HepG2 (cell line): ENCODE measurements around the gene DDX1. TPM values are rescaled to one million over a fixed set of nuclear protein-coding genes. Genes with fewer than 3 reads are reported as not detected.

ENCODE experiments used
- HCFC1 ChIP-seq: fragments of 150-350 bp; IDR thresholded peaks from 2 replicates; pipeline ENCODE4 v1.6.1; 2014; ENCODE audit warnings: low read depth, low read length
- NFIB ChIP-seq: sonication (generic); formaldehyde crosslinking; IDR thresholded peaks from 2 replicates; pipeline ENCODE4 v1.9.0; 2021; ENCODE audit warnings: missing genetic modification reagents, mild to moderate bottlenecking, borderline replicate concordance
- NFKBIZ ChIP-seq: IDR thresholded peaks from 2 replicates; pipeline ENCODE4 v1.6.1; 2018; ENCODE audit warnings: missing genetic modification reagents, missing compliant biosample characterization
- RARG ChIP-seq: sonication (generic); formaldehyde crosslinking; IDR thresholded peaks from 2 replicates; pipeline ENCODE4 v1.4.0; 2020; ENCODE audit warnings: low read depth, mild to moderate bottlenecking, missing genetic modification reagents
- TAF1 ChIP-seq: sonication (generic); formaldehyde crosslinking; IDR thresholded peaks from 2 replicates; pipeline ENCODE4 v1.4.0; 2020; ENCODE audit warnings: missing genetic modification reagents
- TBX3 ChIP-seq: fragments of 450-650 bp; IDR thresholded peaks from 2 replicates; pipeline ENCODE4 v1.6.1; 2017; ENCODE audit warnings: antibody characterized with exemption, mild to moderate bottlenecking, inconsistent platforms, borderline replicate concordance
- TCF12 ChIP-seq, 2 experiments: fragments of 450-650 bp in 1 of 2; sonication (generic) in 1 of 2; formaldehyde crosslinking in 1 of 2; IDR thresholded peaks; 2 replicates each; pipeline versions ENCODE4 v1.6.1 to v1.8.0; 2017 to 2022; ENCODE audit warnings: antibody characterized with exemption in 1 of 2, mild to moderate bottlenecking in 1 of 2, missing genetic modification reagents in 1 of 2, moderate library complexity in 1 of 2
- THYN1 ChIP-seq: sonication (generic); formaldehyde crosslinking; IDR thresholded peaks from 2 replicates; pipeline ENCODE4 v1.8.1; 2023; ENCODE audit warnings: low read depth, mild to moderate bottlenecking, moderate library complexity, missing genetic modification reagents, borderline replicate concordance
- ZMYM3 ChIP-seq: sonication (generic); formaldehyde crosslinking; IDR thresholded peaks from 2 replicates; pipeline ENCODE4 v1.5.1; 2020; ENCODE audit warnings: mild to moderate bottlenecking, missing genetic modification reagents
- ZNF10 ChIP-seq: sonication (generic); formaldehyde crosslinking; IDR thresholded peaks from 2 replicates; pipeline ENCODE4 v1.4.0; 2020; ENCODE audit warnings: mild to moderate bottlenecking, low read depth, missing genetic modification reagents, borderline replicate concordance
- ZNF20 ChIP-seq: sonication (generic); formaldehyde crosslinking; IDR thresholded peaks from 2 replicates; pipeline ENCODE4 v1.4.0; 2020; ENCODE audit warnings: mild to moderate bottlenecking, moderate library complexity, missing genetic modification reagents
- ZNF589 ChIP-seq: sonication (generic); formaldehyde crosslinking; conservative IDR thresholded peaks from 2 replicates; pipeline ENCODE4 v1.8.0; 2022; ENCODE audit warnings: mild to moderate bottlenecking, moderate library complexity, missing genetic modification reagents
- ZNF644 ChIP-seq: IDR thresholded peaks from 2 replicates; pipeline ENCODE4 v1.6.1; 2016; ENCODE audit warnings: low read depth
- ZNF75D ChIP-seq: sonication (generic); formaldehyde crosslinking; IDR thresholded peaks from 2 replicates; pipeline ENCODE4 v1.8.1; 2023; ENCODE audit warnings: missing genetic modification reagents, mild to moderate bottlenecking, borderline replicate concordance
- polyA plus RNA-seq, 8 experiments: library from polyadenylated mRNA; depleted of rRNA in 3 of 8; stranded (reverse) in 7 of 8; unstranded in 1 of 8; fragments of >200 nt; fragmentation: Illumina TruSeq in 4 of 8; extraction: Trizol in 4 of 8; gene quantifications; 2 replicates each; pipeline versions ENCODE4 v1.2.1 to v1.2.3, GENCODE V29; 2011 to 2016; ENCODE audit warnings: low read depth in 4 of 8, missing spikeins in 1 of 8, mixed read lengths in 1 of 8; ENCODE audit not compliant: insufficient read depth in 1 of 8
- total RNA-seq, 5 experiments: library from RNA; depleted of rRNA; stranded (reverse); fragments of >200 nt; fragmentation: Illumina TruSeq; extraction: Trizol; gene quantifications; 2 replicates each; pipeline ENCODE4 v1.2.3, GENCODE V29; 2016; ENCODE audit warnings: low read depth in 1 of 5
- TF ChIP-seq, protein P1 (sequence below): sonication (generic); formaldehyde crosslinking; IDR thresholded peaks from 2 replicates; pipeline ENCODE4 v1.5.0; 2020; ENCODE audit warnings: missing genetic modification reagents
- TF ChIP-seq, protein P2 (sequence below): sonication (generic); formaldehyde crosslinking; IDR thresholded peaks from 2 replicates; pipeline ENCODE4 v1.5.1; 2020; ENCODE audit warnings: missing genetic modification reagents, mild to moderate bottlenecking, borderline replicate concordance
- TF ChIP-seq, protein P3 (sequence below): sonication (generic); formaldehyde crosslinking; conservative IDR thresholded peaks from 2 replicates; pipeline ENCODE4 v1.5.0; 2020; ENCODE audit warnings: missing genetic modification reagents
- TF ChIP-seq, protein P4 (sequence below): sonication (generic); formaldehyde crosslinking; IDR thresholded peaks from 2 replicates; pipeline ENCODE4 v1.5.1; 2020; ENCODE audit warnings: mild to moderate bottlenecking, missing genetic modification reagents, moderate library complexity
- TF ChIP-seq, protein P5 (sequence below), 2 experiments: sonication (generic) in 1 of 2; formaldehyde crosslinking in 1 of 2; IDR thresholded peaks; 2 replicates each; pipeline versions ENCODE4 v1.4.0 to v1.6.1; 2016 to 2020; ENCODE audit warnings: borderline replicate concordance in 1 of 2, low read depth in 1 of 2, mild to moderate bottlenecking in 1 of 2, missing genetic modification reagents in 1 of 2

Gene DDX1
- total and polyA plus RNA-seq, 2 of the 13 experiments (the other 11 are each of a cell fraction or from before 2014, with no cell fraction given): 81.6 to 130 TPM

DNA sequence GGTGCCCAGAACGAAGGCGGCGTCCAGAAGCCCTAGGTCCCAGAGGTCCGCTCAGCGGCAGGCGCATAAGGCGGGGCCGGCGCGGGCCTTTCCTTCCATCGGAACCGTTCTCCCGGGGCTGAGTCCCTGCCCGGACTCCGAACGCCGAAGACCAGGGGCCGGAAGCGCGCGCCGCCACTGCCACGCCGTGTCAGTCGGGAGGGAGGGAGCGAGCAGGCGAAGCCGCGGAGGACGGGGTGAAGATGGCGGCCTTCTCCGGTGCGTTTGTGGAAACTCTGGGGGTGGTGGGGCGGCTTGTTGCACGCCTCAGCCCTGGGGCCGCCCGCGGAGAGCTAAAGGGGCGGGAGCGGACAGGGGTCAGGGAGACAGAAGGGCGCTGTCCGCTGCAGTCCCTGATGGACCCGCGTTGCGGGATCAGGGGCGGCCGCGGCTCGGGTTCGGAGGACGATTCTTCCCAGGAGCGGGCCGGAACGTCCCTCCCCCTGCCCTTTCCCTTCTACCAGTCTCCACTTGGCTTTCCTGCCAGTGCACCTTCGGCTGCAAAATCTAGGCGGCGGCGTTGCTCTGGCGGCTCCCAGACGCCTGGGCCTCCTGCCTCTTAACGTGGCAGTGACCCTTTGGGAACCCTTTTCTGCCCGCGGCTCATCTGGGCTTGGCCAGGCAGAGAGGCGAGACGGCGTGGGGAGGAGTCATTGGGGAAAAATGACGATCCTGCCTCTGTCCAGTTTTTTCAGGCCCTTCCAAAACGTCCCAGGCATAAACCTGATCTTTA lies at the start of gene DDX1 (continued):
- TF ChIP-seq, protein P1, sequence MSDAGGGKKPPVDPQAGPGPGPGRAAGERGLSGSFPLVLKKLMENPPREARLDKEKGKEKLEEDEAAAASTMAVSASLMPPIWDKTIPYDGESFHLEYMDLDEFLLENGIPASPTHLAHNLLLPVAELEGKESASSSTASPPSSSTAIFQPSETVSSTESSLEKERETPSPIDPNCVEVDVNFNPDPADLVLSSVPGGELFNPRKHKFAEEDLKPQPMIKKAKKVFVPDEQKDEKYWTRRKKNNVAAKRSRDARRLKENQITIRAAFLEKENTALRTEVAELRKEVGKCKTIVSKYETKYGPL (CRISPR knock-in tag): peak; percentile 87
- TF ChIP-seq ZNF589 (CRISPR knock-in tag): peak; percentile 98
- TF ChIP-seq TCF12 (IDR thresholded peaks at IDR 0.05): no peak
- TF ChIP-seq TCF12 (CRISPR knock-in tag; IDR thresholded peaks at IDR 0.05): peak; percentile 98
- peak; percentile 95; the same call in 1 of the 2 replicates for TF ChIP-seq RARG (CRISPR knock-in tag)
- peak; percentile 97 for TF ChIP-seq NFKBIZ (CRISPR knock-in tag)
- TF ChIP-seq TAF1 (CRISPR knock-in tag): peak; percentile 99
- TF ChIP-seq TBX3: peak; percentile 57; the same call in 1 of the 2 replicates
- peak; percentile 79 for TF ChIP-seq HCFC1
- TF ChIP-seq, protein P2, sequence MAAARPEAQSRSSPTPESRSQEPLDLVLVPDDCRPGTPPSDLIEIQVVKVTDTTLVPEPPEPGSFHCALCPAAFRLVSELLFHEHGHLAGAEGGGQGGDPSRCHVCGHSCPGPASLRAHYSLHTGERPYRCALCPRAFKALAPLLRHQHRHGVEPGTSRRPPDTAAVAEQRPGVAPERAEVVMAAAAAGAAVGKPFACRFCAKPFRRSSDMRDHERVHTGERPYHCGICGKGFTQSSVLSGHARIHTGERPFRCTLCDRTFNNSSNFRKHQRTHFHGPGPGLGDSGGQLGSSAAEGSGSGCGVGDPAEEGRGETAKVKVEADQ (CRISPR knock-in tag): peak; percentile 95; the same call in 1 of the 2 replicates
- TF ChIP-seq, protein P3, sequence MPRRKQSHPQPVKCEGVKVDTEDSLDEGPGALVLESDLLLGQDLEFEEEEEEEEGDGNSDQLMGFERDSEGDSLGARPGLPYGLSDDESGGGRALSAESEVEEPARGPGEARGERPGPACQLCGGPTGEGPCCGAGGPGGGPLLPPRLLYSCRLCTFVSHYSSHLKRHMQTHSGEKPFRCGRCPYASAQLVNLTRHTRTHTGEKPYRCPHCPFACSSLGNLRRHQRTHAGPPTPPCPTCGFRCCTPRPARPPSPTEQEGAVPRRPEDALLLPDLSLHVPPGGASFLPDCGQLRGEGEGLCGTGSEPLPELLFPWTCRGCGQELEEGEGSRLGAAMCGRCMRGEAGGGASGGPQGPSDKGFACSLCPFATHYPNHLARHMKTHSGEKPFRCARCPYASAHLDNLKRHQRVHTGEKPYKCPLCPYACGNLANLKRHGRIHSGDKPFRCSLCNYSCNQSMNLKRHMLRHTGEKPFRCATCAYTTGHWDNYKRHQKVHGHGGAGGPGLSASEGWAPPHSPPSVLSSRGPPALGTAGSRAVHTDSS (CRISPR knock-in tag): no peak
- peak; percentile 86 for TF ChIP-seq ZNF644 (CRISPR knock-in tag)
- TF ChIP-seq THYN1 (CRISPR knock-in tag): no peak
- TF ChIP-seq ZMYM3 (CRISPR knock-in tag): peak; percentile 92
- 0 out of 2 replicates have a peak, but pooled peaks have one; percentile 88 for TF ChIP-seq NFIB (CRISPR knock-in tag)
- TF ChIP-seq ZNF10 (CRISPR knock-in tag): 0 out of 2 replicates have a peak, but pooled peaks have one; percentile 76
- TF ChIP-seq ZNF20 (CRISPR knock-in tag): peak; percentile 96
- TF ChIP-seq, protein P4, sequence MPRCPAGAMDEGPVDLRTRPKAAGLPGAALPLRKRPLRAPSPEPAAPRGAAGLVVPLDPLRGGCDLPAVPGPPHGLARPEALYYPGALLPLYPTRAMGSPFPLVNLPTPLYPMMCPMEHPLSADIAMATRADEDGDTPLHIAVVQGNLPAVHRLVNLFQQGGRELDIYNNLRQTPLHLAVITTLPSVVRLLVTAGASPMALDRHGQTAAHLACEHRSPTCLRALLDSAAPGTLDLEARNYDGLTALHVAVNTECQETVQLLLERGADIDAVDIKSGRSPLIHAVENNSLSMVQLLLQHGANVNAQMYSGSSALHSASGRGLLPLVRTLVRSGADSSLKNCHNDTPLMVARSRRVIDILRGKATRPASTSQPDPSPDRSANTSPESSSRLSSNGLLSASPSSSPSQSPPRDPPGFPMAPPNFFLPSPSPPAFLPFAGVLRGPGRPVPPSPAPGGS (CRISPR knock-in tag): peak; percentile 99
- peak; percentile 83; the same call in 1 of the 2 replicates for TF ChIP-seq ZNF75D (CRISPR knock-in tag)
- TF ChIP-seq, protein P5, sequence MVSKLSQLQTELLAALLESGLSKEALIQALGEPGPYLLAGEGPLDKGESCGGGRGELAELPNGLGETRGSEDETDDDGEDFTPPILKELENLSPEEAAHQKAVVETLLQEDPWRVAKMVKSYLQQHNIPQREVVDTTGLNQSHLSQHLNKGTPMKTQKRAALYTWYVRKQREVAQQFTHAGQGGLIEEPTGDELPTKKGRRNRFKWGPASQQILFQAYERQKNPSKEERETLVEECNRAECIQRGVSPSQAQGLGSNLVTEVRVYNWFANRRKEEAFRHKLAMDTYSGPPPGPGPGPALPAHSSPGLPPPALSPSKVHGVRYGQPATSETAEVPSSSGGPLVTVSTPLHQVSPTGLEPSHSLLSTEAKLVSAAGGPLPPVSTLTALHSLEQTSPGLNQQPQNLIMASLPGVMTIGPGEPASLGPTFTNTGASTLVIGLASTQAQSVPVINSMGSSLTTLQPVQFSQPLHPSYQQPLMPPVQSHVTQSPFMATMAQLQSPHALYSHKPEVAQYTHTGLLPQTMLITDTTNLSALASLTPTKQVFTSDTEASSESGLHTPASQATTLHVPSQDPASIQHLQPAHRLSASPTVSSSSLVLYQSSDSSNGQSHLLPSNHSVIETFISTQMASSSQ (IDR thresholded peaks at IDR 0.05; ENCODE audit: low read depth): no peak
- TF ChIP-seq, protein P5 (CRISPR knock-in tag; IDR thresholded peaks at IDR 0.05; ENCODE audit: borderline replicate concordance): peak; percentile 89
